Neuronal stem cell (in vitro differentiated cells): ENCODE results near the gene FCMR.

Source experiments
- DNase-seq: peaks from one replicate; pipeline ENCODE4 v3.0.0-alpha.2; 2013; ENCODE audit warnings: low spot score
- H2AFZ ChIP-seq: one replicate; pipeline ENCODE4 v1.6.1; 2013; ENCODE audit warnings: mild to moderate bottlenecking, low read length, inconsistent platforms
- H2AK5ac ChIP-seq: 2 replicates; pipeline ENCODE4 v1.6.1; 2013; ENCODE audit warnings: low read depth, mild to moderate bottlenecking, inconsistent platforms, low read length, moderate library complexity, mixed read lengths
- H2BK120ac ChIP-seq: 2 replicates; pipeline ENCODE4 v1.6.1; 2013; ENCODE audit warnings: low read depth, mild to moderate bottlenecking, inconsistent platforms, low read length, moderate library complexity, mixed read lengths
- H2BK12ac ChIP-seq: one replicate; pipeline ENCODE4 v1.6.1; 2013; ENCODE audit warnings: low read length, inconsistent platforms
- H2BK15ac ChIP-seq: 2 replicates; pipeline ENCODE4 v1.6.1; 2013; ENCODE audit warnings: mild to moderate bottlenecking, low read length, inconsistent platforms, mixed read lengths
- H2BK5ac ChIP-seq: one replicate; pipeline ENCODE4 v1.6.1; 2013; ENCODE audit warnings: inconsistent platforms, mild to moderate bottlenecking, low read length, moderate library complexity
- H3K14ac ChIP-seq: one replicate; pipeline ENCODE4 v1.6.1; 2013; ENCODE audit warnings: low read length, inconsistent platforms
- H3K18ac ChIP-seq: 2 replicates; pipeline ENCODE4 v1.6.1; 2013; ENCODE audit warnings: low read length, inconsistent platforms
- H3K23ac ChIP-seq: 2 replicates; pipeline ENCODE4 v1.6.1; 2013; ENCODE audit warnings: low read depth, mild to moderate bottlenecking, mixed read lengths, low read length, inconsistent platforms; ENCODE audit not compliant: poor library complexity
- H3K27ac ChIP-seq: replicated peaks from 3 replicates; pipeline ENCODE4 v1.5.1; 2013; ENCODE audit warnings: low read length, inconsistent platforms
- H3K27me3 ChIP-seq, 3 experiments: 2 replicates each; pipeline ENCODE4 v1.6.1; 2013; ENCODE audit warnings: low read length in 3 of 3, mild to moderate bottlenecking in 2 of 3, inconsistent platforms in 1 of 3, low read depth in 1 of 3, mixed read lengths in 1 of 3, moderate library complexity in 1 of 3; ENCODE audit not compliant: control insufficient read depth in 3 of 3, insufficient read depth in 3 of 3
- H3K36me3 ChIP-seq, 2 donors: replicated peaks in 1 of 2; 2 replicates each; pipeline ENCODE4 v1.6.1; 2013; ENCODE audit warnings: low read length in 2 of 2; ENCODE audit not compliant: control insufficient read depth in 2 of 2, insufficient read depth in 2 of 2
- H3K4ac ChIP-seq: 2 replicates; pipeline ENCODE4 v1.6.1; 2013; ENCODE audit warnings: inconsistent platforms, mild to moderate bottlenecking, low read length, moderate library complexity
- H3K4me1 ChIP-seq, 2 donors: 1 replicate in 1 of 2; 2 replicates in 1 of 2; pipeline ENCODE4 v1.6.1; 2013; ENCODE audit warnings: low read length in 2 of 2, low read depth in 1 of 2; ENCODE audit not compliant: control insufficient read depth in 2 of 2, insufficient read depth in 1 of 2
- H3K4me2 ChIP-seq: one replicate; pipeline ENCODE4 v1.6.1; 2013; ENCODE audit warnings: mild to moderate bottlenecking, low read length, inconsistent platforms; ENCODE audit not compliant: insufficient read depth, poor library complexity, severe bottlenecking
- H3K4me3 ChIP-seq, 2 donors: 2 replicates each; pipeline ENCODE4 v1.5.1; 2013; ENCODE audit warnings: low read length in 2 of 2, mild to moderate bottlenecking in 2 of 2, inconsistent platforms in 1 of 2, moderate library complexity in 1 of 2
- H3K79me1 ChIP-seq: one replicate; pipeline ENCODE4 v1.6.1; 2013; ENCODE audit warnings: low read depth, mild to moderate bottlenecking, inconsistent platforms, low read length, moderate library complexity
- H3K9ac ChIP-seq: one replicate; pipeline ENCODE4 v1.6.1; 2013; ENCODE audit warnings: mild to moderate bottlenecking, low read depth, low read length, inconsistent platforms; ENCODE audit not compliant: poor library complexity
- H3K9me3 ChIP-seq, 2 donors: replicated peaks in 1 of 2; 2 replicates each; pipeline versions ENCODE3 to v1.6.1; 2013; ENCODE audit warnings: low read length in 2 of 2, mild to moderate bottlenecking in 2 of 2, inconsistent platforms in 1 of 2, low read depth in 1 of 2, mixed read lengths in 1 of 2, moderate library complexity in 1 of 2; ENCODE audit not compliant: control insufficient read depth in 2 of 2, insufficient read depth in 1 of 2
- H4K8ac ChIP-seq: one replicate; pipeline ENCODE4 v1.6.1; 2013; ENCODE audit warnings: low read depth, mild to moderate bottlenecking, inconsistent platforms, low read length, moderate library complexity
- H4K91ac ChIP-seq: one replicate; pipeline ENCODE4 v1.6.1; 2013; ENCODE audit warnings: low read length, low read depth, mild to moderate bottlenecking, inconsistent platforms; ENCODE audit not compliant: poor library complexity
- WGBS, 2 donors: extraction: QIAGEN DNeasy Blood & Tissue Kit; methylation state at CpG; one replicate each; pipeline ENCODE4 v1.1.7; 2013; ENCODE audit warnings: missing lambda C conversion rate in 2 of 2, mixed read lengths in 1 of 2; ENCODE audit not compliant: insufficient read length in 2 of 2, insufficient replicate concordance in 1 of 2; ENCODE audit errors: extremely low coverage in 2 of 2; 5-methylcytosine and 5-hydroxymethylcytosine counted together

FCMR gene

DNA sequence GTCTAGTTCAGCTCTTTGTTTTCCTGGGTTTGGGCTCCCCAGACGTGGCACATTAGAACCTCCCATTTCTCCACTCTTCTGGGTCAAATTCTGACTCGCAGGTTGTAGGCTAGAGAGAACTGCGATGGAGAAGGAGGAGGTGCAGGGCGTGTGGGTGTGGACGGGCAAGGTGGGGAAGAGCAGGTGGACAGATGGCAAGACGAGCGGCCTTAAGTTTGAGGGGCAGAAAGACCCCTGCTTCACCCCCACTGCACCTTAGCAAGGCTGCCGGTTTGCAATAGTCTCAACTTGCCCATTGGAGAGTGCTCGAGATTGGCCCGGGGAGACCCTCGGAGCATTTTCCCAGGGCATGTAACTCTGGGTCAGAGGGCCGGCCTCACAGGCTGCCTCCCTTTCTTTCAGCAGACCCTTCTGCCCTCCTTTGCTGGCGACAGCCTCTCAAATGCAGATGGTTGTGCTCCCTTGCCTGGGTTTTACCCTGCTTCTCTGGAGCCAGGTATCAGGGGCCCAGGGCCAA lies 22.8 kb downstream of the FCMR start:
- peak overlapping the region; percentile 19 for H2BK15ac ChIP-seq
- H2BK120ac ChIP-seq, result no peak overlapping the region
- no peak overlapping the region for H2AFZ ChIP-seq
- peak overlapping the region; percentile 5 for H3K18ac ChIP-seq
- no peaks in the 10 kb centered on the region for H3K36me3 ChIP-seq
- H3K27me3 ChIP-seq, result peaks cover 0 to 3% (median 0%) of the 10 kb centered on the region in 3 experiments
- H3K79me1 ChIP-seq, result no peaks in the 10 kb centered on the region
- H4K8ac ChIP-seq, result no peak overlapping the region
- H3K9me3 ChIP-seq, result no peaks in the 10 kb centered on the region
- H3K27ac ChIP-seq, result no peak overlapping the region
- no peak overlapping the region for H3K14ac ChIP-seq
- H3K9ac ChIP-seq, result no peak overlapping the region
- WGBS, 2 donors, result no CpG with 5 or more reads among the region's 13 CpGs
- peak overlapping the region; percentile 11 for H2AK5ac ChIP-seq
- no peak overlapping the region for H2BK12ac ChIP-seq
- H3K4me1 ChIP-seq, result peaks cover 0 to 6% of the 10 kb centered on the region in 2 donors
- no peak overlapping the region for H3K4me3 ChIP-seq
- H3K4ac ChIP-seq, result no peak overlapping the region
- no peak overlapping the region for H3K23ac ChIP-seq
- no peak overlapping the region for H4K91ac ChIP-seq
- DNase-seq, result no peak
- no peak overlapping the region for H3K4me2 ChIP-seq
- peak overlapping the region; percentile 67 for H2BK5ac ChIP-seq

GRCh38 chr1:206898089-206898914 lies 23.4 kb downstream of the FCMR start:
- 100% methylated on average over 2 of the region's 11 CpGs for WGBS, 2 donors
- no peaks in the 10 kb centered on the region for H3K36me3 ChIP-seq
- no peak for DNase-seq

GRCh38 chr1:206897175-206897574 lies 24.6 kb downstream of the FCMR start, which contains the start of gene IL24:
Gene IL24, plus strand, starts transcription at chr1:206897443. Its CDS starts 390 bp downstream, at chr1:206897833.
- H2BK15ac ChIP-seq, result no peak within 1 kb of the TSS
- no CpG with 5 or more reads among the region's 4 CpGs for whole genome bisulfite sequencing, 2 donors
- peaks cover 0 to 6% of the 10 kb centered on the region in 2 donors for H3K4me1 ChIP-seq
- no peak within 1 kb of the TSS for H3K27ac ChIP-seq
- no peak within 1 kb of the TSS for H2BK120ac ChIP-seq
- DNase-seq, result no peak
- no peaks in the 10 kb centered on the region for H3K79me1 ChIP-seq
- no peak within 1 kb of the TSS for H3K4me2 ChIP-seq
- H3K27me3 ChIP-seq, result peaks cover 0 to 10% (median 0%) of the 10 kb centered on the region in 3 experiments
- H4K8ac ChIP-seq, result no peak within 1 kb of the TSS
- no peak within 1 kb of the TSS for H2AK5ac ChIP-seq
- H3K4ac ChIP-seq, result no peak within 1 kb of the TSS
- H3K9ac ChIP-seq, result no peak within 1 kb of the TSS
- no peak within 1 kb of the TSS for H3K18ac ChIP-seq
- H2AFZ ChIP-seq, result no peak within 1 kb of the TSS
- H4K91ac ChIP-seq, result no peak within 1 kb of the TSS
- no peaks in the 10 kb centered on the region for H3K9me3 ChIP-seq
- H3K23ac ChIP-seq, result no peak within 1 kb of the TSS
- H3K14ac ChIP-seq, result no peak within 1 kb of the TSS
- H3K4me3 ChIP-seq, result no peak within 1 kb of the TSS
- no peak within 1 kb of the TSS for H2BK5ac ChIP-seq
- H3K36me3 ChIP-seq, result no peaks in the 10 kb centered on the region
- no peak within 1 kb of the TSS for H2BK12ac ChIP-seq

More at GRCh38 chr1:206898089-206898914, 23.4 kb downstream of the FCMR start:
- Histone ChIP-seq H3K9me3 (no peaks in the 10 kb centered on the region), H4K91ac (no peak overlapping the region), H3K4me3 (no peak overlapping the region), H3K4ac (no peak overlapping the region), H4K8ac (no peak overlapping the region), H3K4me2 (no peak overlapping the region), H2BK12ac (no peak overlapping the region), H3K18ac (peak overlapping the region; percentile 5), H3K9ac (no peak overlapping the region), H3K14ac (no peak overlapping the region), H3K27me3 (peaks cover 0 to 4% (median 0%) of the 10 kb centered on the region in 3 experiments), H3K79me1 (no peaks in the 10 kb centered on the region), H3K23ac (no peak overlapping the region), H2BK5ac (peak overlapping the region; percentile 67), H3K27ac (no peak overlapping the region), H2BK120ac (no peak overlapping the region), H2BK15ac (no peak overlapping the region), H2AK5ac (no peak overlapping the region), H3K4me1 (peaks cover 0 to 6% of the 10 kb centered on the region in 2 donors), H2AFZ (no peak overlapping the region)

- no peak for DNase-seq
- no peak overlapping the region for H3K23ac ChIP-seq
- no peak overlapping the region for H3K4me2 ChIP-seq
- H3K27ac ChIP-seq, result no peak overlapping the region
- H2AK5ac ChIP-seq, result no peak overlapping the region
- no peak overlapping the region for H4K91ac ChIP-seq
- no peak overlapping the region for H3K18ac ChIP-seq
- no peak overlapping the region for H2BK120ac ChIP-seq
- H3K14ac ChIP-seq, result no peak overlapping the region
- H3K79me1 ChIP-seq, result no peaks in the 10 kb centered on the region
- no peaks in the 10 kb centered on the region for H3K36me3 ChIP-seq
- no peak overlapping the region for H3K9ac ChIP-seq
- H2BK12ac ChIP-seq, result no peak overlapping the region
- H3K4me1 ChIP-seq, result peaks cover 0 to 6% of the 10 kb centered on the region in 2 donors
- WGBS, 2 donors, result no CpG with 5 or more reads among the region's 3 CpGs
- H3K4me3 ChIP-seq, result no peak overlapping the region
- H3K9me3 ChIP-seq, result no peaks in the 10 kb centered on the region
- no peak overlapping the region for H2BK5ac ChIP-seq
- H3K27me3 ChIP-seq, result peaks cover 0 to 10% (median 0%) of the 10 kb centered on the region in 3 experiments
- H3K4ac ChIP-seq, result no peak overlapping the region
- no peak overlapping the region for H4K8ac ChIP-seq
- no peak overlapping the region for H2BK15ac ChIP-seq
- no peak overlapping the region for H2AFZ ChIP-seq
Measured at GRCh38 chr1:206896261-206896660, 25.5 kb downstream of the FCMR start.
